ENCODE data around the gene UBQLNL.

Gene UBQLNL

DNA sequence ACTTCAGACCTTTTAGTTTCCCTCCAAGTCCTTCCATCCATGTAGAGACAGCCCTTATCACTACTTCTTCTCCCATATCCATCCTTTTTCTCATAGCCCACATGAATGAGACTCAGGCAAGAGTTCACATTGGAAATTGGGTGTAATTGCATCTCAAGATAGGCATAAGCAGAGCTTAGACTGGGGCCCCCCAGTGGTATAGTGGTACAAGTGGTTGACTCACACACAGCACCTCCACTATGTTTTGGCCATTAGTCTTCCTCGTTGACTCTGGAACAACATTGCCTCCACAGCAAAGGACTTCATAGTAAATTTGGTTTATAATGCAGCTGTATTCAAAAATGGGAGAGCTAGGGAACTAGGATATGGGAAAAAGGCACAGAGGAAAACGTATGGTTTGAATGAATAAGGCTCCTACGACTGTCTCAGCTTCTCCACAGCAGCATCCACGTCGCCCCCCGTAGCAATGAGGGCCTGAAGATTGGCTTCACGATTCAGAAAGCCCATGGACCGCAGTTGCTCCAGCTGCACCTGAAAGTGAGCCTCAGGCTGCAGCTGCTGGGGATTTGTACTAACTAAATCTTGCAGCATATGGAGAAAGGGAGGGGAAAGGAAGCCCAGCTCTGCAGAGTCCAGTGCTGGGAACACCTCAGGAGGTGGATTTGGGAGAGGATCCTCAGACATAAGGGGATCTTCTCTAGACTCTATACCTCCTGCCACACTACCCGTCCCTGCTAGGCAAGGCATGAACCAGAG, 9.1 kb downstream of the UBQLNL start:
- DNase-seq, result no peak

DNA sequence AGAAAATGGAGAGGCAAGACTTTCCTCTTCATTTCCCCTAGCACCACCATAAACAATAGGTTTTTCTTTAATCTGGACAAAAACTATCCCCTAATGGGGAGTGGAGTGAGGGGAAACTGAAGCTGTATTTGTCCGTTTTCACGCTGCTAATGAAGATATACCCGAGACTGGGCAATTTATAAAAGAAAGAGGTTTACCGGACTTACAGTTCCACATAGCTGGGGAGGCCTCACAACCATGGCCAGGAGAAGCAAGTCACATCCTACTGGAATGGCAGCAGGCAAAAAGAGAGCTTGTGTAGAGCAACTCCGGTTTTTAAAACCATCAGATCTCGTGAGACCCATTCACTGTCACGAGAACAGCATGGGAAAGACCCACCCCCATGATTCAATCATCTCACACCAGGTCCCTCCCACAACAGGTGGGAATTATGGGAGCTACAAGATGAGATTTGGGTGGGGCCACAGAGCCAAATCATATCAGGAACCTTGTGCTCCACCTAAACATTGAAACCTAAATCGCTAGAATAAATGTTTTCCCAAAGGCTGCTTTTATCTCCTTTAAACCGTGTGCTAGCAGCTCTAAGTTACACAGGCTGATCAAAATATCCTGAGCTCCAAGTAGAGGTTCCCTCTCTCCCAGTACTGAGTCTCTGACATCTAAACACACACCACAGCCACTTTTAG, 11.0 kb downstream of the UBQLNL start:
- no peak for DNase-seq

DNA sequence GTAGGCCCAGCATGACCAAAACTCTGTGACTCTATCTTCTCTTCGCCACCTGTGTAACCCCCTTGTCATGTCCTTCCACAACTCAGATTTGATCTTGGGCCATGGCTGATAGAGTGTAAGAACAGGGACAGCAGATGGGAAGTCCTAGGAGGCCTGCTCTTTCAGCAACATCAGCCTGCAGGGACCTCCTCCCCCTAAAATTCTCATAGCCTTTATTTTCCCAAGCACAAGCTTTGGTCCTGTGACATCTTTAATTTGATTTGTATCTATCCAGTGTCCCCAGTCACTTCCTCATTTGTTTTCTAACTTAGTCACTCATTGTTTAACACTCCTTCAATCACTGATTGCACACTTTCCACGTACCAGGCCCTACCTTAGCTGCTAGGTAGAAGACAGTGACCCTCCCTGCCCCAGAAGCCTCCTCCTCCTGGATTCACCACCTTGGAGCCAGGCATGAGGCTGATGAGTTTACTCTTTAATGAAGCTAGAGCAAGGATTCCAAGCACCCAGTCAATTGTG, 12.0 kb downstream of the UBQLNL start:
- no peak for DNase-seq

DNA sequence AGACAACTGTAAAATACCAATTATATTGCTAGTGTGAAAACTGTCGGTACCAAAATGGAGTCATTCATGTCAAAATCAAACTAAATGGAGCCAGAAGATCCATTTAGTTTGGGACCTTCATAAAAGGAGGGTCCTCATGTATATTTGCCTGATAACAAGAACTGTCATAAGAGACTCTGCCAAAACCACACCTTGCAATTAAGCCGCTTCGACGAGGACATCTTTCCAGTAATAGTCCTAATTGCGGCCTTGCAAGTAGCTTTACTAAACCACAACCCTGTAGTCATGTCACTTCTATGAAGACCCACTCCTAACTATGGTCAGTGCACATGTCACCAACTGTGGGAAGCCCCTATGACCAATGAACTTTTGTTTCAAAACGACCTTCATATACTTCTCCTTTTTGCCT, 16.1 kb downstream of the UBQLNL start:
- DNase-seq, result no peak

DNA sequence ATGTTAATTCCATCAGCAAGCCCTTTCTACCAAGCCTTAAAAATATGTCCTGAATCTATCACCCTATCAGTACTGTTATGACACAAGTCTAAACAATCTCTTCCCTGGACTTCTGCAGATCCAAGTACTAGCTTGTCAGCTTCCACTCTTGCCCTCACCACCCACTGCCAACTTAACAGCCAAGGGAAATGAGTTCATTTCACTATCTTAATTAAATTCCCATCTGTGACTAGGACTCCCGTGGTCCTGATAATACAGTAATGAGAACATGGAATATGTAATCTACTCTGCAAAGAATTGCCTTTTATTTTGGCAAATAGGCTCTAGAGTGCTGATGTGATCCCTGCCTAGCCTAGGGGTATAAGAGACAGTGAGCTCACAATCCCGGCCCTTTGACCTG, 16.8 kb downstream of the UBQLNL start:
- DNase-seq, result no peak

DNA sequence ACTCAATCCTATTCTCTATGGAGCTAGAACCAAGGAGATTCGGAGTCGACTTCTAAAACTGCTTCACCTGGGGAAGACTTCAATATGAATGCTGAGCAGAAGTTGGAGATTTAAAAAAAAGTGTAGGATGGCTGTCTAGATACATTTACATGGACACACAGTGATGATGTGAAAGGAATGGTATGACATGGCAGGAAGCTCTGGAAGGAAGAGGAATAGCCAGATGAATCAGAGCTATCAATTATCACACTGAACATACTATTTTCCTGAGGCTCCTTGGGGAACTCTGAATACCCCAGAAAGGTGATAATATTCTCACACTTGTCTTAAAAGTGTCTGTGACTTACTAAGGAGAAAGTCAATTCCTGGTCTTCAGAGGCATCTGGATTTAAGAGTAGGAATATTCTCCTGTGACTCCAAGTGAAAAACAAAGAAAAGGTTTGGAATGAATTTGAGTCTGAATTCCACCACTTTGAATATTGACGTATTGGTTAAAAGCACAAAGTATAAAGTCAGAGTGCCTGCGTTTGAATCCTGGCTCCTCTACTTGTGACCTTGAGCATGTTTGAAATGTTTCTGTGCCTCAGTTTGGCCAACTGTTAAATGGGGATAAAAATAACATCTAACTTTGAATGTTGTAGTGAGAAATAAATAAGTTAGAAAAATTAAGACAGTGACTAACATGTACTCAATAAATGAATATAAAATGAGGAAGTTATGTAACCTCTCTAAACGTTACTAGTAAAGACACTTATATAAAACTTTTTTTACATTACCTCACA, 26.7 kb downstream of the UBQLNL start:
- DNase-seq, result no peak

DNA sequence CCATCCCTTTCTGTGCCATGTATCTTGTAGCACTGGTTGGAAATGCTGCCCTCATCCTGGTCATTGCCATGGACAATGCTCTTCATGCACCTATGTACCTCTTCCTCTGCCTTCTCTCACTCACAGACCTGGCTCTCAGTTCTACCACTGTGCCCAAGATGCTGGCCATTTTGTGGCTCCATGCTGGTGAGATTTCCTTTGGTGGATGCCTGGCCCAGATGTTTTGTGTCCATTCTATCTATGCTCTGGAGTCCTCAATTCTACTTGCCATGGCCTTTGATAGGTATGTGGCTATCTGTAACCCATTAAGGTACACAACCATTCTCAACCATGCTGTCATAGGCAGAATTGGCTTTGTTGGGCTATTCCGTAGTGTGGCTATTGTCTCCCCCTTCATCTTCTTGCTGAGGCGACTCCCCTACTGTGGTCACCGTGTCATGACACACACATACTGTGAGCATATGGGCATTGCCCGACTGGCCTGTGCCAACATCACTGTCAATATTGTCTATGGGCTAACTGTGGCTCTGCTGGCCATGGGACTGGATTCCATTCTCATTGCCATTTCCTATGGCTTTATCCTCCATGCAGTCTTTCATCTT, 27.6 kb downstream of the UBQLNL start:
- DNase-seq, result no peak

DNA sequence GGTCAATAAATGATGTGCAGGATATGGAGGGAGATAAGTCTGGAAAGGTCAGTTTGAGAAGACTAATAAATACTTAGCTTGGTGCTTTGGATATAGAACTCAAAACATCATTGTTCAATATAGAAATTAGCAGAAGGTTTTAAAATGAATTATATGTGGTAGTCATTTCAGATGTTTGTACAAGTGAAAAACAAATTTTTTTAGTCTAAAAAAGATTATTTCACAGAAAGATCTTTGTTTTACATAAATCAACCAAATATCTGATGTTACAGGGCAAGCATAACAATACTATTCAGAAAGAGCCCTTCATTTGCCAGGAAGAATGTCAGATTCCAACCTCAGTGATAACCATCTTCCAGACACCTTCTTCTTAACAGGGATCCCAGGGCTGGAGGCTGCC, 28.1 kb downstream of the UBQLNL start, which contains the start of gene OR52D1:
OR52D1 (plus strand) TSS at position 301 of the 400 bp plus-strand sequence; CDS start at position 323, 22 bp downstream.
- DNase-seq, result no peak

DNA sequence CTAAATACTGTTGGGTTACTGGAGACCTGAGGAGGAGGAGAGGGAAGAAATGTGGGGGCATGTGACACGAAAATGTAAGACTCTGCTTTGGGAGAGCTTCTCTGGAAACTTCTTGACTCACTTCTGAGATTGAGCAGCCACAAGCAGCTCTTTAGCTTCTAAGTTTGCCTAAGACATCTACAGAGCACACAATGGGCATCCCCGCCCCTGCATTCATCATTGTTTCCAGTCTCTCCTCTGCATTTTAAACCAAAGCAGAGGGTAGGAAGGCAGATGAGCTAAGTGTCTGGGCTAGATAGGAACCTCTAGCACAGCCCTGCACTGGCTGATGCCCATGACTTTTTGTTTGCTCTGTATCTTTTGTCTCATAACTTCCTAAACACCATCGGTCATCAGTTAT, 30.1 kb downstream of the UBQLNL start:
- no peak for DNase-seq

DNA sequence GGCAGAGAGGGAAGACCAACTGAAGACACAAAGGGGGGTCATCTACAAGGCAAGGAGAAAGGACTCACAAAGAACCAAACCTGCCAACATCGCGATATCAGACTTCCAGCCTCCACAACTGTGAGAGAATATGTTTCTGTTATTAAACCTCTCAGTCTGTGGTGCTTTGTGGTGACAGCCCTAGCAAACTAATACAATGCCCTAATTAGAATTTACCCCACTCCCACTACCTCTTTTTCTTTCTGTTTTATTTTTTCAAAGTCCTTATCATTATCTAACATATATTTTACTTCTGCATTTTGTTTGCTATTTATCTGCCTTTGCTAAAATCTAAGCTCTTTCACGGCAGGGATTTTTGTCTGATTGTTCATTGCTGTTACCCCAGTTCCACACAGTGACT, 30.5 kb downstream of the UBQLNL start:
- DNase-seq, result no peak

DNA sequence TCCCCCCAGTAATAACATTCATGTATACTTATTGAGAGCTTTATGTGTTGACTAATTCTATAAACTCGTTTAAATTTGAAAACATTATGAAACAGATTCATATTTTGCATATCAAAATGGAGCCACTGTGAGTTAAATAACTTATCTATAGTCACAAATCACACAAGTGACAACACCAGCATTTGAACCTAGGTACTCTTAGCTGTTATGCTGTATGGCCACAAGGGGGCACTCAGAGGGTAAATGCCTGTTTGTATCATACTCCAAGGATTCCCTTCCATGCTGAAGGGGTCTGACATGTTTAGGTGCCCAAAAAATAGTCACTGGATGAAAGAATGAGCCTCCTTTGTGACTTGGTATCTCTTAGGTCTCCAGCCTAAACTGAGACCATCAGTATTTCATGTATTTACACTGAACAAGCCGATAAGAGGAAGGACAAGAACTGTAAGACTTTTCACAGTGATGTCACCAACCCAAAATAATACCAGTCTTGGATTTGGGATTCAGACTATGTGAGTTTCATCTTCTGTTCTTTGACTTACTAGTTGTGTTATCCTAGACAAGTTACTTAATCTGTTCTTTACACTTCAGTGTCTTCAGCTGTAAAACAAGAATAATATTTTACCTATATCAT, 40.2 kb downstream of the UBQLNL start:
- DNase-seq, result peak; percentile 20

DNA sequence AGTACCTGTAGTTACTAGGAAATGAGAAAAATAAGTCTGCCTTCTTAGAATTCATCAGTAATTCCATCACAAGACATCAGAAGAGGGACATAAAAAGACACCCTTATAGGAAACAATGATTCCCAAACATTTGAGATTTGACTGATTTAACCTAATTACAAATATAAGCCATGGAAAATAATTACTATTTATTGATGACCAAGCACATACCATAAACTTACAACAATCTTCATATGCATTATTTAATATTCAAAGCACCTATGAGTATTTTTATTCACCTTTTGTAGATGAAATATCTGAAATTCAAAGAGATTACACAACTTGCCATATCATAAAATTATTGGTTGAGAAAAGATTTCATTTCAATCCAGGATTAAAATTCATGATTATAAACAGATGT, 42.6 kb downstream of the UBQLNL start:
- no peak for DNase-seq

DNA sequence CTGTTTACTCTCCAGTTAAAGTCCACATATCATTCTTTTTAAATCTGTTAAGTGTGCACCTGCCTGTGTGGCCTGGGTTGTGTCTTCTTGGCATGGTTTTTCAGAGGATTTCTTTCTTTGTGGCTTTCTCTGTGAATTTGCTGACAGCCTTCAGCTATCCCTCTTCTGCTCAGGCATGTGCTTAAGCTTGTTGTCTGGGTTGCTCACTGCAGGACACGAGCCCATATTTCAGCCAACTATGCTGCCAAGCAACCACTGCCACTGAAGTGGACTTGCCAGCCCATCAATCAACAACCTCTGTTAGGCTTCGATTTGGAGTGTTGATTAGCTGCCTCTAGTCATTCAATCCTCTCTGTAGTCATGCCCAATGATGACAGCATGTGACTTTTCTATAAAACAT, 49.0 kb downstream of the UBQLNL start:
- DNase-seq, result no peak

Measured in activated CD4-positive, alpha-beta T cell treated with anti-CD3 and anti-CD28 coated beads, Interleukin-2, amount 50 U/mL, for 1 hour (primary cell).